GM10266 (cell line): ENCODE data around the gene CA12.

Experiments
- DNase-seq: peaks from one replicate; pipeline ENCODE4 v3.0.0; 2012; ENCODE audit errors: extremely low spot score
- TF ChIP-seq, protein P1 (sequence below): IDR thresholded peaks from 2 replicates; pipeline ENCODE4 v1.5.1; 2012; ENCODE audit warnings: mild to moderate bottlenecking, low read depth; ENCODE audit not compliant: control insufficient read depth, insufficient read depth; ENCODE audit errors: missing control alignments

CA12 gene

DNA sequence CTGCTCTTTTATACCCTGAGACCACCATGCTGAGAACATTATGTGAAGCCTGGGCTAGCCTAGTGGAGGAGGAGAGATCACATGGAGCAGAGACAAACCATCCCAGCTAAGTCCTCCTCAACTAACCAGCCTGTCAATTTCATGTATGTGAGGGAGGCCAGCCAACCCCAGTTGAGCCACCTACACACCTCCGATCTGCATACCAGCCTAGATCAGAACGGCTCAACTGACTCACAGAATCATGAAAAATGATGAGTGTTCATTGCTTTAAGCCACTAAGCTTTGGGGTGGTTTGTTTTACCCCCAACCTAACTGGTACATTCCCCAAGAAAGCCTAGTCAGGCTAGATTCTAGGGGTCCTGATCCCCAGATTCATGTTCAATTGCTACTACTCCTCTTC, 19.4 kb upstream of the CA12 start:
- TF ChIP-seq, protein P1, sequence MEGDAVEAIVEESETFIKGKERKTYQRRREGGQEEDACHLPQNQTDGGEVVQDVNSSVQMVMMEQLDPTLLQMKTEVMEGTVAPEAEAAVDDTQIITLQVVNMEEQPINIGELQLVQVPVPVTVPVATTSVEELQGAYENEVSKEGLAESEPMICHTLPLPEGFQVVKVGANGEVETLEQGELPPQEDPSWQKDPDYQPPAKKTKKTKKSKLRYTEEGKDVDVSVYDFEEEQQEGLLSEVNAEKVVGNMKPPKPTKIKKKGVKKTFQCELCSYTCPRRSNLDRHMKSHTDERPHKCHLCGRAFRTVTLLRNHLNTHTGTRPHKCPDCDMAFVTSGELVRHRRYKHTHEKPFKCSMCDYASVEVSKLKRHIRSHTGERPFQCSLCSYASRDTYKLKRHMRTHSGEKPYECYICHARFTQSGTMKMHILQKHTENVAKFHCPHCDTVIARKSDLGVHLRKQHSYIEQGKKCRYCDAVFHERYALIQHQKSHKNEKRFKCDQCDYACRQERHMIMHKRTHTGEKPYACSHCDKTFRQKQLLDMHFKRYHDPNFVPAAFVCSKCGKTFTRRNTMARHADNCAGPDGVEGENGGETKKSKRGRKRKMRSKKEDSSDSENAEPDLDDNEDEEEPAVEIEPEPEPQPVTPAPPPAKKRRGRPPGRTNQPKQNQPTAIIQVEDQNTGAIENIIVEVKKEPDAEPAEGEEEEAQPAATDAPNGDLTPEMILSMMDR = no peak
- no peak for DNase-seq

DNA sequence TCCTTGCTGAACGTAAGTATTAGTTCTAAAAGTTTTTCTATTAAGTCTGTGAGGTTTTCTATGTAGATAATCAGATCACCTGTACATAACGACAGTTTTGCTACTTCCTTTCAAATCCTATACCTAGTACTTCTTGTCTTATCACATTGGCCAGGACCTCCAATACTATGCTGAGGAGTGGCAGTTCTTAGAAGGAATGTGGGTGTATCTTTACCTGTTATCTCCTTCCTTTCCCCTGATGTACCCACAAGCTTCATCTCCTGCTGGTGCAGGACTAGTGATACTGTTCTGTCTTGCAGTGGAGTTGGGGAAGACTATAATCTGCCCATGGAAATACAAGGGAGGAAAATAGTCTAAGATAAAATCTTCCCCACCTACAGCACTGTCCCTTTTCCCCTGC, 16.8 kb upstream of the CA12 start:
- TF ChIP-seq, protein P1 = no peak
- DNase-seq = no peak

DNA sequence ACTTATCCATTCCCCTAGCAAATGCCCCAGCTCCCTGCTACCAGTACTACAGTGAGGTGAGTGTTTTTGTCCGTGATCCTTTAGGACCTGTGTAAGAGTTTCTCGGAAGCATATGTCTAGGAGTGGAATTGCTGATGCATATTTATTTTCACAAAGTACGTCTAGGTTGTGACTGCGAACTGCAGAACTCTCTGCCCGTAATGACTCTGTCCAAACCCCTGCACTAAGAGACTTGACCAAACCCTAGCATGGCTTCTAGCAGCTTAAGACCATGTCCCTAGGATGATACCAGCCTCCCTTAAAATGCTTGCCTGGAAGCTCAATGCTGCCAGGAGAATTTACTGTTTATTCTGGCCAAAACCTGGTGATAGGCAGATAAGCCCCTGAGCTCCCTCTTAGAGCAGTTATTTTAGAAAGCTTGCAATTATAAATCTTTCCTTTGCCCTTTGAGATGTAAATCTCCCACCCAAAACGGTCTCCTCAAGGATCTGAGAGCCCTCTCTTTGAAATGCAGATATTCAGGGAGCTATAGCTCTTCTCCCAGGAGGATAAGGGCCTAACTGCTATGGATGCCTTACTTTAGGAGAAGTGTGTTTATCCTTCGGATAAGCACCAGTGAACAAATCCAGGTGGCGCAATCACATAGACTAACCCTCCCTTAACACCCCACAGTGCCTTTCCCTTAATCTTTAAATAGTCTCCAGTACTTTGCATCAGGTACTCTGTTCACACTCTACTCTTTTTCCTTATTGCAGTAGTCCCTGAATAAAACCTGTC, 14.7 kb upstream of the CA12 start:
- no peak for DNase-seq
- TF ChIP-seq, protein P1 = no peak

DNA sequence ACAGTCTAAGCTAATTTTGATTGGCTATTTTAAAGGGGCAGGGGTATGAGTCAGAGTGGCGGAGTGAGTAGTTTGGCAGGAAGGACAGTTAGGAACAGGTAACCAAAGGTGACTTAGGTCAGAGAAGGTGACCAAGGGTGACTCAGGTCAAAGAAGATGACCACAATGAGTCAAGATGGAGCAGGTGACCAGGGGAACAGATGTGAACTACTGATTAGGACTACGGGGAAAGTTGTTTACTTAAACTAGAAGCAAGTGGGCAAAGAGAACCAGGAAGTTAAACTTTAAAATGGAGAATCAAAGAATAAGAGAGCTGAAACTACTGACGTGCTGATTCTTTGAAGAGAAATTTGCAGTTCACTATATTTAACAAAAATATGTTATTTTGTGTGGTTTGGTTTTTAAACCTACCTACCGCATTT, 14.1 kb upstream of the CA12 start:
- TF ChIP-seq, protein P1 = no peak
- no peak for DNase-seq

DNA sequence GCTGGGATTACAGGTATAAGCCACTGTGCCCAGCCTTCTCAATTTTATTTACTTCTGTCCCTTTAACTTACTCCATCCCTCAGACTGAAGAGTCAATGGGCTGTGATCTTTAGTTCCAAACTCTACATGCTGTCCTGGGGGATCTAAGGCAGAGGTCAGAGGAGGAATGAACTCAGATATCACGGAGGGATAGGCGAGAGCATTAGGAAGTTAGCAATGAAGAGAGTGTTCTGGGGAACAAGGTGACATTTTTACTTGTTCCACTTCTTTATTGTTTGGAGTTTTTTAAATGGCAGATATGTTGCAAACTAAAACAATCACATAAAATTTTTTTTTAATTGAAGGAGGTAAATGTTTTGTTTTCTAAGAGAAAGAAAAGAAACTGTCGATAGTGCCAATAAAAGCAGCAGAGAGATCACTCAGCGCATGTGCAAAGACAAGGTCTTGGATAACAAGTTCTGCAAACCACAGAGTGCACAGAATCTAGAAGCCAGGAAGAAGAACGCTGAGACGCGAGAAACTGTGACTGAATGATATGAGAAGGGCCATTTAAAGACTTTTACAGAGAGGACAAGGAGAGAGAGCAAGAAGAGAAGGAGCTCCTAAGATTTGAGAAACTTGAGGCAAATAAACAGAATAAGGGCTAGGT, 10.8 kb upstream of the CA12 start:
- no peak for DNase-seq
- TF ChIP-seq, protein P1 = no peak

DNA sequence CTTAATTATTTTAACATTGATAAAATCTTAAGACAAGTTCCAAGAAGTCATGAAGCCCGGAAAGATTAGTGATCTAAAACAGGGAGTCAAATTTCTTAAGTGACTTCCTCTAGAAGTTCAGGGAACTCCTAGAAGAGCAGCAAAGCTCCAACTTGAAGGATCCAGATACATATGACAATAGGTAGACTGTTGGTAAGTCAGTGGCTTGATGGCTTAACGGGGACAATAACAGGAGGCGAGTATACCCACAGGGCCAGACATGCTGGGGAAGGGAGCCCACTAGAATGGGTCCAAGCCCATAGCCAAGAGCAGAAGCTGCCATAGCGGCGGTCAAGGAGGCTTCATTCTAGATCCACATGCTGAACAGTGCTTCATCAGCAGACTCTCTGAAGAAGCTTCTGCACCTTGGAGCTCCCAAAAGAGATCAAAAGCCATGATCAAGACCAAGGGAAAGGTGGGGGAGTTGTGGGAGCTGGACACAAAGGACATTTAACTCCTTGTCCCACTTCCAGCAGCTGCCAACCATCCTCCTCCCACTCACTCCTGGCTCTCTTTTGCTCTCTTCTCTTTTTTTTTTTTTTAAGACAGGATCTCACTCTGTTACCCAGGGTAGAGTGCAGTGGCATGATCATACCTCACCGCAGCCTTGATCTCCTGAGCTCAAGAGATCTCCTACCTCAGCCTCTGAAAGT, 10.2 kb upstream of the CA12 start:
- DNase-seq = no peak
- TF ChIP-seq, protein P1 = no peak
